ENCODE data around the gene RBM7. TPM values are rescaled to one million over a fixed set of nuclear protein-coding genes. Genes with fewer than 3 reads are reported as not detected.

Gene RBM7
- total and polyA plus RNA-seq, 2 donors from 2014 or later = 14.6 to 27.8 TPM

DNA sequence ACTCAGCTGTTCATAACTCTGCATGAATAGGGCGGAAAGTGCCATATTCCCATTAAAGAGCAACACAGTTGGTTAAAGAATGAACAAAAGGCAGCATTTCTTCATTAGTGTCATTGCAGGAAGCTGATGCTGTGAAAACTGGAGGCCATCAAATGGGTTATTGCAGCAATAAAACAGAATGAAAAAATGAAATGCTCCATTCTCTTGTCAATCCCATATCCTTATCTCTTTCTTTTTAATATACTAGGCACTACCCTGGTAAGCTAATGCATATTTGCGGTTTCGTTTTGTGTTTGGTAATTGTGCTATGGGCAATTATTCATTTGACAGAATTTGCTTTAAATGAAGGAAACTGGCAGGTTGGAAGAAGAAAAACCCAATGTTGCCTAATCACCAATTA lies 25.4 kb upstream of the RBM7 start:
- H3K9ac ChIP-seq (ENCODE audit: low read length in 3 of 3) = no peak overlapping the region
- no peaks in the 10 kb centered on the region for H3K9me3 ChIP-seq (ENCODE audit: control insufficient read depth in 2 of 3, insufficient read depth in 1 of 3, low read length in 3 of 3)
- TF ChIP-seq, protein P1, sequence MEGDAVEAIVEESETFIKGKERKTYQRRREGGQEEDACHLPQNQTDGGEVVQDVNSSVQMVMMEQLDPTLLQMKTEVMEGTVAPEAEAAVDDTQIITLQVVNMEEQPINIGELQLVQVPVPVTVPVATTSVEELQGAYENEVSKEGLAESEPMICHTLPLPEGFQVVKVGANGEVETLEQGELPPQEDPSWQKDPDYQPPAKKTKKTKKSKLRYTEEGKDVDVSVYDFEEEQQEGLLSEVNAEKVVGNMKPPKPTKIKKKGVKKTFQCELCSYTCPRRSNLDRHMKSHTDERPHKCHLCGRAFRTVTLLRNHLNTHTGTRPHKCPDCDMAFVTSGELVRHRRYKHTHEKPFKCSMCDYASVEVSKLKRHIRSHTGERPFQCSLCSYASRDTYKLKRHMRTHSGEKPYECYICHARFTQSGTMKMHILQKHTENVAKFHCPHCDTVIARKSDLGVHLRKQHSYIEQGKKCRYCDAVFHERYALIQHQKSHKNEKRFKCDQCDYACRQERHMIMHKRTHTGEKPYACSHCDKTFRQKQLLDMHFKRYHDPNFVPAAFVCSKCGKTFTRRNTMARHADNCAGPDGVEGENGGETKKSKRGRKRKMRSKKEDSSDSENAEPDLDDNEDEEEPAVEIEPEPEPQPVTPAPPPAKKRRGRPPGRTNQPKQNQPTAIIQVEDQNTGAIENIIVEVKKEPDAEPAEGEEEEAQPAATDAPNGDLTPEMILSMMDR (IDR thresholded peaks at IDR 0.05; ENCODE audit: borderline replicate concordance, extremely low read depth, insufficient read depth) = no peak
- DNase-seq (no peak), FAIRE-seq (no peak)
- intact Hi-C loops (cut with DNase I) = no loop called here
- H3K36me3 ChIP-seq (ENCODE audit: control insufficient read depth in 2 of 3, insufficient read depth in 3 of 3, low read length in 3 of 3) = no peaks in the 10 kb centered on the region
- no peak overlapping the region for H3K27ac ChIP-seq (ENCODE audit: low read depth in 2 of 2, low read length in 2 of 2)
- H3K4me3 ChIP-seq (ENCODE audit: low read length in 3 of 3) = no peak overlapping the region
- H3K27me3 ChIP-seq (ENCODE audit: control insufficient read depth, insufficient read depth, low read length) = no peaks in the 10 kb centered on the region
- H3K4me1 ChIP-seq (ENCODE audit: control insufficient read depth in 2 of 3, insufficient read depth in 2 of 3, low read depth in 1 of 3, low read length in 3 of 3) = no peaks in the 10 kb centered on the region

- Histone ChIP-seq H3K36me3 (ENCODE audit: control insufficient read depth in 2 of 3, insufficient read depth in 3 of 3, low read length in 3 of 3) (no peaks in the 10 kb centered on the region), H3K9ac (ENCODE audit: low read length in 3 of 3) (no peak overlapping the region), H3K27me3 (ENCODE audit: control insufficient read depth, insufficient read depth, low read length) (no peaks in the 10 kb centered on the region), H3K27ac (ENCODE audit: low read depth in 2 of 2, low read length in 2 of 2) (no peak overlapping the region), H3K4me1 (ENCODE audit: control insufficient read depth in 2 of 3, insufficient read depth in 2 of 3, low read depth in 1 of 3, low read length in 3 of 3) (no peaks in the 10 kb centered on the region), H3K4me3 (ENCODE audit: low read length in 3 of 3) (no peak overlapping the region), H3K9me3 (ENCODE audit: control insufficient read depth in 2 of 3, insufficient read depth in 1 of 3, low read length in 3 of 3) (no peaks in the 10 kb centered on the region)
- DNase-seq (no peak), FAIRE-seq (no peak)
- intact Hi-C loops (cut with DNase I) = no loop called here
- TF ChIP-seq, protein P1 (IDR thresholded peaks at IDR 0.05; ENCODE audit: borderline replicate concordance, extremely low read depth, insufficient read depth) = no peak
Observed at GRCh38 chr11:114377612-114378267, 22.7 kb upstream of the RBM7 start.

- Histone ChIP-seq H3K27ac (ENCODE audit: low read depth in 2 of 2, low read length in 2 of 2) (no peak overlapping the region), H3K9me3 (ENCODE audit: control insufficient read depth in 2 of 3, insufficient read depth in 1 of 3, low read length in 3 of 3) (peaks cover 0 to 1% (median 0%) of the 10 kb centered on the region in 3 donors), H3K36me3 (ENCODE audit: control insufficient read depth in 2 of 3, insufficient read depth in 3 of 3, low read length in 3 of 3) (no peaks in the 10 kb centered on the region), H3K4me1 (ENCODE audit: control insufficient read depth in 2 of 3, insufficient read depth in 2 of 3, low read depth in 1 of 3, low read length in 3 of 3) (no peaks in the 10 kb centered on the region), H3K9ac (ENCODE audit: low read length in 3 of 3) (no peak overlapping the region), H3K4me3 (ENCODE audit: low read length in 3 of 3) (no peak overlapping the region), H3K27me3 (ENCODE audit: control insufficient read depth, insufficient read depth, low read length) (no peaks in the 10 kb centered on the region)
- DNase-seq (no peak), FAIRE-seq (no peak)
- TF ChIP-seq, protein P1 (IDR thresholded peaks at IDR 0.05; ENCODE audit: borderline replicate concordance, extremely low read depth, insufficient read depth) = no peak
- intact Hi-C loops (cut with DNase I) = no loop called here
Observed at GRCh38 chr11:114379394-114380069, 20.9 kb upstream of the RBM7 start.

All from kidney (tissue), 14 donors.